Measurements from ENCODE around the gene TEAD1. TPM values are rescaled to one million over a fixed set of nuclear protein-coding genes. Genes with fewer than 3 reads are reported as not detected.

TEAD1 gene
- total and polyA plus RNA-seq, 9 of the 15 experiments (the other 6 are each of a cell fraction or from before 2014, with no cell fraction given): 1.7 to 17.7 (median 10.8) TPM

DNA sequence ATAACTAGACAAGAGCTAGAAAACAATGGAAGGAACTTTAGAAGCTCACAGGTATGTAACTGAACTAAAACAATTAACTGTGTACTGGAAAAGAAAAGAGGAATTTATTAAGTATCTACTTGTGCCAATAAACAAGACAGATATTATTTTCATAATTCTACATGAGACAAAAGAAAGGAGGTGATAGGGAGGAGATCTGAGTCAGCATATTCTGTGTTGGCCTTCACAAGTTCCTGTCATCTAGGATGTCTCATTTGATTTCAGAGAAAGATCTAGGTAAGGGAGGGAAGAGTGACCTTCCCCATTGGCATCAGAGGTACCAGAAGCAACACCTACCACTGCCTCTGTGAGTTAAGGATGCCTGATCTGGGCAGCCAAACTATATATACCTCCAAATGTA is 34.8 kb upstream of the TEAD1 start (continued):
- TF ChIP-seq, protein P1, sequence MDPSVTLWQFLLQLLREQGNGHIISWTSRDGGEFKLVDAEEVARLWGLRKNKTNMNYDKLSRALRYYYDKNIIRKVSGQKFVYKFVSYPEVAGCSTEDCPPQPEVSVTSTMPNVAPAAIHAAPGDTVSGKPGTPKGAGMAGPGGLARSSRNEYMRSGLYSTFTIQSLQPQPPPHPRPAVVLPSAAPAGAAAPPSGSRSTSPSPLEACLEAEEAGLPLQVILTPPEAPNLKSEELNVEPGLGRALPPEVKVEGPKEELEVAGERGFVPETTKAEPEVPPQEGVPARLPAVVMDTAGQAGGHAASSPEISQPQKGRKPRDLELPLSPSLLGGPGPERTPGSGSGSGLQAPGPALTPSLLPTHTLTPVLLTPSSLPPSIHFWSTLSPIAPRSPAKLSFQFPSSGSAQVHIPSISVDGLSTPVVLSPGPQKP (CRISPR knock-in tag; IDR thresholded peaks at IDR 0.05): no peak
- TF ChIP-seq ILF3 (IDR thresholded peaks at IDR 0.05; ENCODE audit: borderline replicate concordance): no peak
- TF ChIP-seq NFE2 (IDR thresholded peaks at IDR 0.05; ENCODE audit: low read depth): peak; percentile 58; the same call in 1 of the 2 replicates
- no peak for TF ChIP-seq U2AF2 (optimal IDR thresholded peaks at IDR 0.05; ENCODE audit: low read depth, low read length)
- TF ChIP-seq, protein P2, sequence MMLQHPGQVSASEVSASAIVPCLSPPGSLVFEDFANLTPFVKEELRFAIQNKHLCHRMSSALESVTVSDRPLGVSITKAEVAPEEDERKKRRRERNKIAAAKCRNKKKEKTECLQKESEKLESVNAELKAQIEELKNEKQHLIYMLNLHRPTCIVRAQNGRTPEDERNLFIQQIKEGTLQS (IDR thresholded peaks at IDR 0.05): no peak
- TF ChIP-seq, protein P2 (CRISPR knock-in tag; conservative IDR thresholded peaks at IDR 0.05): no peak
- TF ChIP-seq, protein P3, sequence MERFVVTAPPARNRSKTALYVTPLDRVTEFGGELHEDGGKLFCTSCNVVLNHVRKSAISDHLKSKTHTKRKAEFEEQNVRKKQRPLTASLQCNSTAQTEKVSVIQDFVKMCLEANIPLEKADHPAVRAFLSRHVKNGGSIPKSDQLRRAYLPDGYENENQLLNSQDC (CRISPR knock-in tag; IDR thresholded peaks at IDR 0.05): no peak
- no peak for TF ChIP-seq ZNF165 (CRISPR knock-in tag; IDR thresholded peaks at IDR 0.05; ENCODE audit: borderline replicate concordance)
- no peak for TF ChIP-seq TARDBP (IDR thresholded peaks at IDR 0.05)
- TF ChIP-seq ZNF77 (CRISPR knock-in tag; IDR thresholded peaks at IDR 0.05): no peak
- TF ChIP-seq NR2F6 (CRISPR knock-in tag; IDR thresholded peaks at IDR 0.05): no peak
- TF ChIP-seq MAFF (IDR thresholded peaks at IDR 0.05; ENCODE audit: low read length): peak; percentile 96
- no peak for TF ChIP-seq KAT7 (CRISPR knock-in tag; IDR thresholded peaks at IDR 0.05; ENCODE audit: borderline replicate concordance)
- no peak for TF ChIP-seq ZFPM2 (CRISPR knock-in tag; IDR thresholded peaks at IDR 0.05)
- TF ChIP-seq ZNF316 (IDR thresholded peaks at IDR 0.05): peak; percentile 99
- TF ChIP-seq HDAC3 (IDR thresholded peaks at IDR 0.05; ENCODE audit: borderline replicate concordance, partially characterized antibody): no peak
- TF ChIP-seq RFX5 (IDR thresholded peaks at IDR 0.05; ENCODE audit: low read depth, low read length): no peak
- peak; percentile 92 for TF ChIP-seq MAFG (tag; conservative IDR thresholded peaks at IDR 0.05)
- TF ChIP-seq ZNF347 (CRISPR knock-in tag; IDR thresholded peaks at IDR 0.05; ENCODE audit: low read depth): no peak
- no peak for TF ChIP-seq NELFE (IDR thresholded peaks at IDR 0.05; ENCODE audit: insufficient read depth, insufficient read length)
- peak; percentile 97 for TF ChIP-seq C11orf30 (IDR thresholded peaks at IDR 0.05; ENCODE audit: low read depth)
- TF ChIP-seq POLR2A (conservative IDR thresholded peaks at IDR 0.05): no peak
- TF ChIP-seq, protein P4, sequence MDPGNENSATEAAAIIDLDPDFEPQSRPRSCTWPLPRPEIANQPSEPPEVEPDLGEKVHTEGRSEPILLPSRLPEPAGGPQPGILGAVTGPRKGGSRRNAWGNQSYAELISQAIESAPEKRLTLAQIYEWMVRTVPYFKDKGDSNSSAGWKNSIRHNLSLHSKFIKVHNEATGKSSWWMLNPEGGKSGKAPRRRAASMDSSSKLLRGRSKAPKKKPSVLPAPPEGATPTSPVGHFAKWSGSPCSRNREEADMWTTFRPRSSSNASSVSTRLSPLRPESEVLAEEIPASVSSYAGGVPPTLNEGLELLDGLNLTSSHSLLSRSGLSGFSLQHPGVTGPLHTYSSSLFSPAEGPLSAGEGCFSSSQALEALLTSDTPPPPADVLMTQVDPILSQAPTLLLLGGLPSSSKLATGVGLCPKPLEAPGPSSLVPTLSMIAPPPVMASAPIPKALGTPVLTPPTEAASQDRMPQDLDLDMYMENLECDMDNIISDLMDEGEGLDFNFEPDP (CRISPR knock-in tag; IDR thresholded peaks at IDR 0.05): no peak
- no peak for TF ChIP-seq CBX5 (IDR thresholded peaks at IDR 0.05; ENCODE audit: borderline replicate concordance, low read depth)
- TF ChIP-seq ZFP30 (CRISPR knock-in tag; IDR thresholded peaks at IDR 0.05; ENCODE audit: borderline replicate concordance): no peak
- no peak for TF ChIP-seq SMC3 (conservative IDR thresholded peaks at IDR 0.05; ENCODE audit: insufficient read depth, low read depth, low read length)
- TF ChIP-seq SRSF1 (IDR thresholded peaks at IDR 0.05; ENCODE audit: low read depth, low read length): no peak
- TF ChIP-seq CBFA2T2 (conservative IDR thresholded peaks at IDR 0.05): no peak
